NT2/D1 (cell line): ENCODE measurements around the gene MAP1A.

Source experiments
- YY1 ChIP-seq: IDR thresholded peaks from 2 replicates; pipeline ENCODE4 v1.6.1; 2011; ENCODE audit not compliant: insufficient read length, insufficient read depth
- ZNF274 ChIP-seq: IDR thresholded peaks from 2 replicates; pipeline ENCODE4 v1.6.1; 2011; ENCODE audit warnings: mild to moderate bottlenecking, low read depth, low read length

DNA sequence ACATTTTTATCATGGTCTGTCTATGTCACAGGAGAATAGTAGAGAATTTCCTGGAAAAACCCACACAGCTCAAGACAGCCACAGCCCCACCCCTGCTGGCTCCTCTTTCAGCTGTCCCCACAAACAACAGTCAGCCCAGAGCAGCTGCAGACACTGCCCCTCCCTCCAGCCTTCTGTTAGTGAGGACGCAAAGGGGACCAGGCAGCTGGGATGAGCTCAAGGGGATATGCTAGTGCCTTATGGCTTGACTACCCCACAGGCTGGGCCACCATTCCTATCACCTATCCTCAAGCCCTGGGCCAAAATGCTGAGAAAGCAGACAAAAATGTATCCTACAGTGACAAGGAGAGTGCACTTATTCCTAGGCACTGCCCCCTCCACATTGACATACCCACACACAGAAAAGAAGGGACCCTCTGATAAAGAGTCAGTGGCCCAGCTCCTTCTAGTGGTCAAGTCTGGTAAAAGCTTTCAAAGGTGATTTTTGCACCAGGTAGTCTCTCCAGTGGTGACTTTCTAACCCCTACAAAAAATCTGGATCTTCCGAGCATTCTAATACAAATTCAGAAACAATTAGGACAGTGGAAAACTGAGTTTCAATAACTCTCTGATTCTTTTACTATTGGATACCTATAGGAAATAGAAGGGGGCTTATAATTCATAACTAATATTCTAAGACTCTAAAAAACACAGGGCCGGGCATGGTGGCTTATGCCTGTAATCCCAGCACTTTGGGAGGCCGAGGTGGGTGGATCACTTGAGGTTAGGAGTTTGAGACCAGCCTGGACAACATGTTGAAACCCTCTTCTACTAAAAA is 3.0 kb upstream of the MAP1A start:
- TF ChIP-seq ZNF274 (no peak), YY1 (no peak)
